Activated CD8-positive, alpha-beta T cell treated with anti-CD3 and anti-CD28 coated beads for 36 hours (primary cell): ENCODE measurements around the gene AOPEP. TPM values are rescaled to one million over a fixed set of nuclear protein-coding genes. Genes with fewer than 3 reads are reported as not detected.

ENCODE experiments used
- ATAC-seq: fragments of 200-7000 bp; cut with Tn5 transposase; one replicate; pipeline ENCODE4 v1.10.0; 2021; ENCODE audit warnings: mild to moderate bottlenecking, moderate library complexity
- CTCF ChIA-PET: fragments of 350-600 bp; sonication (Branson Sonifier 250); formaldehyde crosslinking; loops from one replicate; lab custom pipeline; 2021; ENCODE audit warnings: antibody characterized with exemption; lab: Charles Lee
- POLR2A ChIA-PET: fragments of 350-600 bp; sonication (Branson Sonifier 250); formaldehyde crosslinking; loops from one replicate; lab custom pipeline; 2021; ENCODE audit warnings: antibody characterized with exemption; lab: Charles Lee
- DNase-seq: peaks from one replicate; pipeline ENCODE4 v3.0.0-alpha.2; 2020
- H3K27ac Mint-ChIP-seq: one replicate; pipeline ENCODE4 v1.8.0; 2021; ENCODE audit warnings: mild to moderate bottlenecking, mixed read lengths
- H3K27me3 Mint-ChIP-seq: one replicate; pipeline ENCODE4 v1.8.0; 2021; ENCODE audit warnings: mixed read lengths
- H3K36me3 Mint-ChIP-seq: one replicate; pipeline ENCODE4 v1.8.0; 2021; ENCODE audit warnings: low read depth, mixed read lengths
- H3K4me1 Mint-ChIP-seq: one replicate; pipeline ENCODE4 v1.8.0; 2021; ENCODE audit warnings: low read depth, mixed read lengths
- H3K4me3 Mint-ChIP-seq: one replicate; pipeline ENCODE4 v1.8.0; 2021; ENCODE audit warnings: mild to moderate bottlenecking, moderate library complexity, mixed read lengths
- H3K9me3 Mint-ChIP-seq: one replicate; pipeline ENCODE4 v1.8.0; 2021; ENCODE audit warnings: mixed read lengths
- CTCF ChIP-seq: fragments of 200-600 bp; IDR thresholded peaks from one replicate; pipeline ENCODE4 v1.8.0; 2022; ENCODE audit warnings: antibody characterized with exemption, mild to moderate bottlenecking
- intact Hi-C: fragments of 100-400 bp; cut with micrococcal nuclease; formaldehyde crosslinking; loops from one replicate; pipeline ENCODE4 v1.10.0; 2022
- total RNA-seq, 2 experiments: library from RNA; stranded (reverse); gene quantifications; one replicate each; pipeline ENCODE4 v1.2.3, GENCODE V29; 2021

AOPEP gene
- total RNA-seq, 2 experiments from 2014 or later = 7.1 to 8.7 TPM

GRCh38 chr9:94745806-94746540 is 19.5 kb downstream of the AOPEP start:
- H3K27ac Mint-ChIP-seq = no peak overlapping the region
- no peak overlapping the region for H3K4me3 Mint-ChIP-seq
- no peaks in the 10 kb centered on the region for H3K4me1 Mint-ChIP-seq
- no peaks in the 10 kb centered on the region for H3K27me3 Mint-ChIP-seq
- H3K36me3 Mint-ChIP-seq = peaks cover 36% of the 10 kb centered on the region
- no peak for TF ChIP-seq CTCF
- intact Hi-C loops = no loop called here
- no peak for ATAC-seq
- H3K9me3 Mint-ChIP-seq = peaks cover 10% of the 10 kb centered on the region
- ChIA-PET CTCF (no interaction called here), POLR2A (no interaction called here)
- no peak for DNase-seq

- Mint-ChIP-seq H3K4me1 (no peaks in the 10 kb centered on the region), H3K27me3 (no peaks in the 10 kb centered on the region), H3K9me3 (peaks cover 10% of the 10 kb centered on the region), H3K27ac (no peak overlapping the region), H3K36me3 (peaks cover 38% of the 10 kb centered on the region), H3K4me3 (no peak overlapping the region)
- ChIA-PET POLR2A (no interaction called here), CTCF (interaction anchor here (0.7 kb wide), 1 partner anchor 78 kb away, joined by 3 read pairs; no protein-coding TSS in a partner anchor)
- DNase-seq (no peak), ATAC-seq (no peak)
- TF ChIP-seq CTCF = no peak
- intact Hi-C loops = no loop called here
Observed at GRCh38 chr9:94746541-94747370, 20.3 kb downstream of the AOPEP start.

GRCh38 chr9:94754976-94755475 is 28.5 kb downstream of the AOPEP start:
- ChIA-PET POLR2A (no interaction called here), CTCF (no interaction called here)
- Mint-ChIP-seq H3K27me3 (no peaks in the 10 kb centered on the region), H3K9me3 (no peaks in the 10 kb centered on the region), H3K4me1 (peaks cover 4% of the 10 kb centered on the region), H3K4me3 (no peak overlapping the region), H3K27ac (no peak overlapping the region), H3K36me3 (peaks cover 6% of the 10 kb centered on the region)
- TF ChIP-seq CTCF = no peak
- ATAC-seq = no peak
- intact Hi-C loops = no loop called here
- no peak for DNase-seq

GRCh38 chr9:94757158-94757557 is 30.7 kb downstream of the AOPEP start:
- Mint-ChIP-seq H3K27me3 (no peaks in the 10 kb centered on the region), H3K4me1 (peaks cover 12% of the 10 kb centered on the region), H3K36me3 (peaks cover 10% of the 10 kb centered on the region), H3K9me3 (no peaks in the 10 kb centered on the region), H3K27ac (no peak overlapping the region), H3K4me3 (no peak overlapping the region)
- ChIA-PET CTCF (interaction anchor here (0.7 kb wide), 1 partner anchor 91 kb away, joined by 3 read pairs; no protein-coding TSS in a partner anchor), POLR2A (no interaction called here)
- intact Hi-C loops = no loop called here
- TF ChIP-seq CTCF = no peak
- ATAC-seq (no peak), DNase-seq (no peak)

- ChIA-PET CTCF (no interaction called here), POLR2A (no interaction called here)
- TF ChIP-seq CTCF = no peak
- Mint-ChIP-seq H3K36me3 (peaks cover 10% of the 10 kb centered on the region), H3K4me1 (peaks cover 12% of the 10 kb centered on the region), H3K27ac (no peak overlapping the region), H3K4me3 (no peak overlapping the region), H3K27me3 (no peaks in the 10 kb centered on the region), H3K9me3 (no peaks in the 10 kb centered on the region)
- no peak for ATAC-seq
- intact Hi-C loops = no loop called here
- DNase-seq = no peak
Observed at GRCh38 chr9:94758031-94758430, 31.5 kb downstream of the AOPEP start.
